ENCODE results near the gene GJB2.

DNA sequence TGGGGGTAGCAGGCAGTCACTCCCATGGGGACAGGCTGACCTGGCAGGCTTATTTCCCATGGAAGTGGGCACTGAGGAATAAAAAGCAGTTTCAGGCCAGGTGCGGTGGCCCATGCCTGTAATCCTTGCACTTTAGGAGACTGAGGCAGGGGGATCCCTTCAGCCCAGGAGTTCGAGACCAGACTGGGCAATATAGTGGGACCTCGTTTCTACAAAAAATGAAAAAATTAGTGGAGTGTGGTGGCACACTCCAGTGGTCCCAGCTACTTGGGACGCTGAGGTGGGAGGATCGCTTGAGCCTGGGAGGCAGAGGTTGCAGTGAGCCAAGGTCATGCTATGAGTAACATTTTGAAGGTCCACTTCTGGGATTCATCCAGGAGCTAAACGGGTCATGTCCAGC, 6.0 kb downstream of the GJB2 start:
- TF ChIP-seq, protein P1, sequence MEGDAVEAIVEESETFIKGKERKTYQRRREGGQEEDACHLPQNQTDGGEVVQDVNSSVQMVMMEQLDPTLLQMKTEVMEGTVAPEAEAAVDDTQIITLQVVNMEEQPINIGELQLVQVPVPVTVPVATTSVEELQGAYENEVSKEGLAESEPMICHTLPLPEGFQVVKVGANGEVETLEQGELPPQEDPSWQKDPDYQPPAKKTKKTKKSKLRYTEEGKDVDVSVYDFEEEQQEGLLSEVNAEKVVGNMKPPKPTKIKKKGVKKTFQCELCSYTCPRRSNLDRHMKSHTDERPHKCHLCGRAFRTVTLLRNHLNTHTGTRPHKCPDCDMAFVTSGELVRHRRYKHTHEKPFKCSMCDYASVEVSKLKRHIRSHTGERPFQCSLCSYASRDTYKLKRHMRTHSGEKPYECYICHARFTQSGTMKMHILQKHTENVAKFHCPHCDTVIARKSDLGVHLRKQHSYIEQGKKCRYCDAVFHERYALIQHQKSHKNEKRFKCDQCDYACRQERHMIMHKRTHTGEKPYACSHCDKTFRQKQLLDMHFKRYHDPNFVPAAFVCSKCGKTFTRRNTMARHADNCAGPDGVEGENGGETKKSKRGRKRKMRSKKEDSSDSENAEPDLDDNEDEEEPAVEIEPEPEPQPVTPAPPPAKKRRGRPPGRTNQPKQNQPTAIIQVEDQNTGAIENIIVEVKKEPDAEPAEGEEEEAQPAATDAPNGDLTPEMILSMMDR (conservative IDR thresholded peaks at IDR 0.05 in 1 of 2, IDR thresholded peaks at IDR 0.05 in 1 of 2; ENCODE audit: low read depth in 1 of 2, low read length in 2 of 2), result no peak
- TF ChIP-seq EZH2 (IDR thresholded peaks at IDR 0.05; ENCODE audit: low read length, missing control alignments), result no peak

All from fibroblast of lung (primary cell).